ENCODE results near the gene GIMAP7. TPM values are rescaled to one million over a fixed set of nuclear protein-coding genes. Genes with fewer than 3 reads are reported as not detected.

Gene GIMAP7
- polyA plus RNA-seq, 4 donors = 12.6 to 17.9 (median 16.9) TPM

GRCh38 chr7:150567871-150568301, 53.2 kb downstream of the GIMAP7 start:
- no peak for DNase-seq (ENCODE audit: low read depth in 4 of 4, low spot score in 3 of 4)

GRCh38 chr7:150568714-150569113, 54.0 kb downstream of the GIMAP7 start:
- DNase-seq (ENCODE audit: low read depth in 4 of 4, low spot score in 3 of 4) = no peak

GRCh38 chr7:150569245-150569955, 54.7 kb downstream of the GIMAP7 start:
- no peak for DNase-seq (ENCODE audit: low read depth in 4 of 4, low spot score in 3 of 4)

Other genes starting within 250 kb of the GIMAP7 start
- gene LRRC61, start 191.5 kb upstream of the GIMAP7 start, polyA plus RNA-seq (ENCODE audit: insufficient read length in 4 of 4) = 10 to 100 TPM; 21.5 to 34.3 (median 24.2) TPM
- gene ACTR3C, start 191.3 kb upstream of the GIMAP7 start, polyA plus RNA-seq (ENCODE audit: insufficient read length in 4 of 4) = 10 to 100 TPM in 1 of 4 donors, 1 to 10 TPM in 3; 6.0 to 12.3 (median 8.7) TPM
- gene RARRES2, start 173.2 kb upstream of the GIMAP7 start, polyA plus RNA-seq (ENCODE audit: insufficient read length in 4 of 4) = 10 to 100 TPM; 36.8 to 77.7 (median 53.0) TPM
- gene REPIN1, start 146.1 kb upstream of the GIMAP7 start, polyA plus RNA-seq (ENCODE audit: insufficient read length in 4 of 4) = 100 to 1,000 TPM in 1 of 4 donors, 10 to 100 TPM in 3; 91.2 to 119 (median 93.3) TPM
- 1 to 10 TPM; 4.0 to 9.1 (median 5.4) TPM for gene ZNF775, start 135.5 kb upstream of the GIMAP7 start, polyA plus RNA-seq (ENCODE audit: insufficient read length in 4 of 4)
- gene GIMAP8, start 64.2 kb upstream of the GIMAP7 start, polyA plus RNA-seq (ENCODE audit: insufficient read length in 4 of 4) = 10 to 100 TPM in 2 of 4 donors, 1 to 10 TPM in 2; 8.6 to 11.5 (median 9.5) TPM
- 10 to 100 TPM; 19.1 to 30.2 (median 23.9) TPM for gene GIMAP4, start 52.5 kb downstream of the GIMAP7 start, polyA plus RNA-seq (ENCODE audit: insufficient read length in 4 of 4)
- 10 to 100 TPM; 14.4 to 18.8 (median 17.0) TPM for gene GIMAP6, start 117.5 kb downstream of the GIMAP7 start, polyA plus RNA-seq (ENCODE audit: insufficient read length in 4 of 4)
- 10 to 100 TPM in 1 of 4 donors, 1 to 10 TPM in 3; 7.2 to 10.4 (median 8.2) TPM for gene GIMAP2, start 170.8 kb downstream of the GIMAP7 start, polyA plus RNA-seq (ENCODE audit: insufficient read length in 4 of 4)
- gene GIMAP1, start 201.7 kb downstream of the GIMAP7 start, polyA plus RNA-seq (ENCODE audit: insufficient read length in 4 of 4) = 1 to 10 TPM; 2.5 to 3.4 (median 3.0) TPM
- gene GIMAP5, start 222.5 kb downstream of the GIMAP7 start, polyA plus RNA-seq (ENCODE audit: insufficient read length in 4 of 4) = 1 to 10 TPM; 4.7 to 5.7 (median 5.3) TPM

Data from right renal pelvis (tissue), 4 donors.